GM12878 (cell line): ENCODE measurements around the gene CCN5. TPM values are rescaled to one million over a fixed set of nuclear protein-coding genes. Genes with fewer than 3 reads are reported as not detected.

Source experiments
- ATAC-seq: fragments of 200-7000 bp; cut with Tn5 transposase; 3 replicates; pipeline ENCODE4 v1.9.1; 2020; ENCODE audit warnings: mild to moderate bottlenecking, moderate library complexity
- BruUV-seq: library from RNA; stranded (reverse); fragments of 400-500 nt; replicated peaks from 2 replicates; lab custom pipeline; 2021; lab: Mats Ljungman, UMichigan
- CTCF ChIA-PET: fragments of 300-600 bp; sonication (Branson Sonifier 250); formaldehyde crosslinking; extraction: SDS; loops from one replicate; lab custom pipeline; 2021; ENCODE audit warnings: inconsistent platforms; lab: Yijun Ruan, JAX
- POLR2A ChIA-PET: fragments of 350-600 bp; formaldehyde crosslinking; extraction: SDS; loops from one replicate; lab custom pipeline; 2021; ENCODE audit warnings: inconsistent platforms; lab: Charles Lee
- RAD21 ChIA-PET: fragments of 300-600 bp; sonication (Branson Sonifier 250); formaldehyde crosslinking; loops from one replicate; lab custom pipeline; 2023; ENCODE audit warnings: antibody characterized with exemption; ENCODE audit not compliant: unreplicated experiment; lab: Charles Lee
- SMC1A ChIA-PET: fragments of 300-600 bp; sonication (Branson Sonifier 250); formaldehyde crosslinking; loops from one replicate; lab custom pipeline; 2023; ENCODE audit not compliant: unreplicated experiment, uncharacterized antibody; lab: Charles Lee
- DNase-seq: peaks from one replicate; pipeline ENCODE4 v3.0.0-alpha.2; 2011; ENCODE audit warnings: low read depth, low spot score
- FAIRE-seq: peaks from 3 replicates; lab custom pipeline; 2011; peaks lifted over from hg19 to GRCh38; lab: Jason Lieb, UNC
- H2AFZ ChIP-seq: 2 replicates; pipeline ENCODE4 v1.6.0; 2011; ENCODE audit warnings: low read depth, low read length, control low read depth; ENCODE audit not compliant: control insufficient read depth
- H3K27ac ChIP-seq: 2 replicates; pipeline ENCODE4 v1.5.1; 2011; ENCODE audit warnings: control low read depth; ENCODE audit not compliant: control insufficient read depth, insufficient read depth
- H3K27me3 ChIP-seq, 2 experiments: replicated peaks in 1 of 2; 2 replicates each; pipeline versions ENCODE4 v1.6.0 to v1.6.1; 2011; ENCODE audit warnings: low read length in 1 of 2; ENCODE audit not compliant: control insufficient read depth in 2 of 2, insufficient read depth in 2 of 2
- H3K36me3 ChIP-seq, 2 experiments: 2 replicates each; pipeline ENCODE4 v1.5.1; 2011; ENCODE audit warnings: low read length in 1 of 2; ENCODE audit not compliant: control insufficient read depth in 2 of 2, insufficient read depth in 2 of 2
- H3K4me1 ChIP-seq: 2 replicates; pipeline ENCODE4 v1.6.1; 2011; ENCODE audit warnings: mild to moderate bottlenecking, low read length, moderate library complexity, mixed read lengths; ENCODE audit not compliant: control insufficient read depth, insufficient read depth
- H3K4me2 ChIP-seq: 2 replicates; pipeline ENCODE4 v1.6.0; 2011; ENCODE audit warnings: control low read depth; ENCODE audit not compliant: control insufficient read depth, insufficient read depth
- H3K4me3 ChIP-seq: fragments of 200-600 bp; sonication (generic); 2 replicates; pipeline ENCODE4 v1.5.1; 2016
- H3K79me2 ChIP-seq: 2 replicates; pipeline ENCODE4 v1.6.0; 2011; ENCODE audit warnings: low read length; ENCODE audit not compliant: control insufficient read depth, insufficient read depth
- H3K9ac ChIP-seq: 2 replicates; pipeline ENCODE4 v1.8.0; 2011; ENCODE audit warnings: low read length, control low read depth, mixed read lengths; ENCODE audit not compliant: control insufficient read depth, insufficient read depth
- H3K9me3 ChIP-seq: replicated peaks from 3 replicates; pipeline ENCODE4 v1.5.1; 2011; ENCODE audit warnings: mild to moderate bottlenecking, low read length; ENCODE audit not compliant: control insufficient read depth, insufficient read depth
- H4K20me1 ChIP-seq: 2 replicates; pipeline ENCODE4 v1.6.0; 2011; ENCODE audit not compliant: control insufficient read depth, insufficient read depth
- CHD1 ChIP-seq: IDR thresholded peaks from 2 replicates; pipeline ENCODE4 v1.6.1; 2012; ENCODE audit warnings: low read depth, low read length, improper control_type of control experiment
- DPF2 ChIP-seq: fragments of 450-650 bp; IDR thresholded peaks from 2 replicates; pipeline ENCODE4 v1.6.1; 2017; ENCODE audit warnings: mild to moderate bottlenecking
- ETV6 ChIP-seq, 2 experiments: fragments of 450-650 bp in 1 of 2; IDR thresholded peaks in 1 of 2; conservative IDR thresholded peaks in 1 of 2; 2 replicates each; pipeline ENCODE4 v1.6.1; 2014; ENCODE audit warnings: antibody characterized with exemption in 1 of 2, borderline replicate concordance in 1 of 2, low read depth in 1 of 2, mild to moderate bottlenecking in 1 of 2, moderate library complexity in 1 of 2
- HCFC1 ChIP-seq: fragments of 150-350 bp; IDR thresholded peaks from 2 replicates; pipeline ENCODE4 v1.6.1; 2014; ENCODE audit warnings: low read length
- MXI1 ChIP-seq: fragments of 150-350 bp; IDR thresholded peaks from 2 replicates; pipeline ENCODE4 v1.6.1; 2011; ENCODE audit warnings: low read depth, mild to moderate bottlenecking, inconsistent platforms, low read length, improper control_type of control experiment
- NR2F1 ChIP-seq: fragments of 450-650 bp; conservative IDR thresholded peaks from 2 replicates; pipeline ENCODE4 v1.6.1; 2017; ENCODE audit warnings: mild to moderate bottlenecking
- SP1 ChIP-seq: IDR thresholded peaks from one replicate; pipeline ENCODE4 v1.6.1; 2011; ENCODE audit warnings: low read depth, low read length
- STAT1 ChIP-seq: fragments of 450-650 bp; conservative IDR thresholded peaks from 2 replicates; pipeline ENCODE4 v1.6.1; 2014; ENCODE audit warnings: antibody characterized with exemption, mild to moderate bottlenecking
- TAF1 ChIP-seq: IDR thresholded peaks from 2 replicates; pipeline ENCODE4 v1.6.1; 2011; ENCODE audit warnings: mild to moderate bottlenecking, low read depth, low read length, borderline replicate concordance
- ZZZ3 ChIP-seq: IDR thresholded peaks from 2 replicates; pipeline ENCODE4 v1.6.1; 2011; ENCODE audit warnings: low read depth; ENCODE audit not compliant: control insufficient read depth, insufficient read length
- WGBS: methylation state at CpG from one replicate; pipeline ENCODE4 v1.1.6; 2016; ENCODE audit warnings: low lambda C conversion rate; ENCODE audit not compliant: insufficient replicate concordance, insufficient coverage; ENCODE audit errors: missing lambda C conversion rate; 5-methylcytosine and 5-hydroxymethylcytosine counted together
- in situ Hi-C: fragments of 300-500 bp; cut with MboI; formaldehyde crosslinking; loops from 9 replicates; pipeline ENCODE4 v1.14.3; 2018; ENCODE audit warnings: mixed read lengths
- intact Hi-C: fragments of 100-400 bp; cut with micrococcal nuclease; formaldehyde crosslinking; loops from one replicate; pipeline ENCODE4 v1.14.2; 2022; ENCODE audit not compliant: unreplicated experiment
- polyA plus RNA-seq, 11 experiments: library from polyadenylated mRNA; depleted of rRNA in 4 of 11; unstranded in 6 of 11; stranded (reverse) in 5 of 11; fragments of >200 nt; fragmentation: Nextera tagmentation in 4 of 11; fragmentation: Illumina TruSeq in 1 of 11; extraction: Ambion mirVana in 4 of 11; extraction: Trizol in 1 of 11; gene quantifications; 1 replicate in 1 of 11; 2 replicates in 10 of 11; pipeline versions ENCODE4 v1.2.1 to v1.2.3, GENCODE V29; 2011 to 2016; ENCODE audit warnings: inconsistent platforms in 2 of 11, missing spikeins in 2 of 11, low read depth in 1 of 11
- total RNA-seq, 4 experiments: library from RNA; depleted of rRNA in 3 of 4; stranded (reverse); fragments of >200 nt in 3 of 4; fragmentation: Illumina TruSeq in 1 of 4; extraction: Trizol in 1 of 4; gene quantifications; 2 replicates each; pipeline versions ENCODE4 v1.2.1 to v1.2.3, GENCODE V29; 2013 to 2021
- TF ChIP-seq, protein P1 (sequence below): fragments of 450-650 bp; formaldehyde crosslinking; IDR thresholded peaks from 2 replicates; pipeline ENCODE4 v1.4.0; 2020; ENCODE audit warnings: mild to moderate bottlenecking, moderate library complexity
- TF ChIP-seq, protein P2 (sequence below), 3 experiments: IDR thresholded peaks in 2 of 3; conservative IDR thresholded peaks in 1 of 3; 2 replicates each; pipeline ENCODE4 v1.5.1; 2011; ENCODE audit warnings: low read depth in 3 of 3, low read length in 3 of 3, mild to moderate bottlenecking in 3 of 3, control low read depth in 2 of 3, moderate library complexity in 2 of 3, inconsistent platforms in 1 of 3, mixed read lengths in 1 of 3; ENCODE audit not compliant: control insufficient read depth in 2 of 3, insufficient read depth in 1 of 3; ENCODE audit errors: extremely low read depth in 1 of 3
- TF ChIP-seq, protein P3 (sequence below): IDR thresholded peaks from 2 replicates; pipeline ENCODE4 v1.6.1; 2011; ENCODE audit warnings: mild to moderate bottlenecking, low read depth, low read length, moderate library complexity; ENCODE audit not compliant: insufficient replicate concordance
- TF ChIP-seq, protein P4 (sequence below): fragments of 450-650 bp; IDR thresholded peaks from 2 replicates; pipeline ENCODE4 v1.6.1; 2017; ENCODE audit warnings: low read depth, mild to moderate bottlenecking, moderate library complexity

The CCN5 gene
- total and polyA plus RNA-seq, 10 of the 15 experiments (the other 5 are each of a cell fraction or from before 2014, with no cell fraction given), result 0.14 to 0.15 TPM; not detected in 8

DNA sequence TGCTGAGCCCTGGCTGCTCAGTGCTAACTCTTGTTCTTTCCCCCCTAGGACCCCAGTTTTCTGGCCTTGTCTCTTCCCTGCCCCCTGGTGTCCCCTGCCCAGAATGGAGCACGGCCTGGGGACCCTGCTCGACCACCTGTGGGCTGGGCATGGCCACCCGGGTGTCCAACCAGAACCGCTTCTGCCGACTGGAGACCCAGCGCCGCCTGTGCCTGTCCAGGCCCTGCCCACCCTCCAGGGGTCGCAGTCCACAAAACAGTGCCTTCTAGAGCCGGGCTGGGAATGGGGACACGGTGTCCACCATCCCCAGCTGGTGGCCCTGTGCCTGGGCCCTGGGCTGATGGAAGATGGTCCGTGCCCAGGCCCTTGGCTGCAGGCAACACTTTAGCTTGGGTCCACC, 11.9 kb downstream of the CCN5 start:
- CTCF ChIA-PET, result interaction anchor here (8.2 kb wide), 1 partner anchor 43 kb away, joined by 91 read pairs; no protein-coding TSS in a partner anchor
- DNase-seq (no peak), FAIRE-seq (no peak), ATAC-seq (no peak)
- H4K20me1 ChIP-seq, result no peaks in the 10 kb centered on the region
- H3K27ac ChIP-seq, result no peak overlapping the region
- no peak overlapping the region for H3K9ac ChIP-seq
- no peak for TF ChIP-seq NR2F1
- TF ChIP-seq STAT1, result no peak
- TF ChIP-seq, protein P1, sequence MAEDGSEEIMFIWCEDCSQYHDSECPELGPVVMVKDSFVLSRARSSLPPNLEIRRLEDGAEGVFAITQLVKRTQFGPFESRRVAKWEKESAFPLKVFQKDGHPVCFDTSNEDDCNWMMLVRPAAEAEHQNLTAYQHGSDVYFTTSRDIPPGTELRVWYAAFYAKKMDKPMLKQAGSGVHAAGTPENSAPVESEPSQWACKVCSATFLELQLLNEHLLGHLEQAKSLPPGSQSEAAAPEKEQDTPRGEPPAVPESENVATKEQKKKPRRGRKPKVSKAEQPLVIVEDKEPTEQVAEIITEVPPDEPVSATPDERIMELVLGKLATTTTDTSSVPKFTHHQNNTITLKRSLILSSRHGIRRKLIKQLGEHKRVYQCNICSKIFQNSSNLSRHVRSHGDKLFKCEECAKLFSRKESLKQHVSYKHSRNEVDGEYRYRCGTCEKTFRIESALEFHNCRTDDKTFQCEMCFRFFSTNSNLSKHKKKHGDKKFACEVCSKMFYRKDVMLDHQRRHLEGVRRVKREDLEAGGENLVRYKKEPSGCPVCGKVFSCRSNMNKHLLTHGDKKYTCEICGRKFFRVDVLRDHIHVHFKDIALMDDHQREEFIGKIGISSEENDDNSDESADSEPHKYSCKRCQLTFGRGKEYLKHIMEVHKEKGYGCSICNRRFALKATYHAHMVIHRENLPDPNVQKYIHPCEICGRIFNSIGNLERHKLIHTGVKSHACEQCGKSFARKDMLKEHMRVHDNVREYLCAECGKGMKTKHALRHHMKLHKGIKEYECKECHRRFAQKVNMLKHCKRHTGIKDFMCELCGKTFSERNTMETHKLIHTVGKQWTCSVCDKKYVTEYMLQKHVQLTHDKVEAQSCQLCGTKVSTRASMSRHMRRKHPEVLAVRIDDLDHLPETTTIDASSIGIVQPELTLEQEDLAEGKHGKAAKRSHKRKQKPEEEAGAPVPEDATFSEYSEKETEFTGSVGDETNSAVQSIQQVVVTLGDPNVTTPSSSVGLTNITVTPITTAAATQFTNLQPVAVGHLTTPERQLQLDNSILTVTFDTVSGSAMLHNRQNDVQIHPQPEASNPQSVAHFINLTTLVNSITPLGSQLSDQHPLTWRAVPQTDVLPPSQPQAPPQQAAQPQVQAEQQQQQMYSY (CRISPR knock-in tag), result no peak
- TF ChIP-seq DPF2, result no peak
- TF ChIP-seq, protein P2, sequence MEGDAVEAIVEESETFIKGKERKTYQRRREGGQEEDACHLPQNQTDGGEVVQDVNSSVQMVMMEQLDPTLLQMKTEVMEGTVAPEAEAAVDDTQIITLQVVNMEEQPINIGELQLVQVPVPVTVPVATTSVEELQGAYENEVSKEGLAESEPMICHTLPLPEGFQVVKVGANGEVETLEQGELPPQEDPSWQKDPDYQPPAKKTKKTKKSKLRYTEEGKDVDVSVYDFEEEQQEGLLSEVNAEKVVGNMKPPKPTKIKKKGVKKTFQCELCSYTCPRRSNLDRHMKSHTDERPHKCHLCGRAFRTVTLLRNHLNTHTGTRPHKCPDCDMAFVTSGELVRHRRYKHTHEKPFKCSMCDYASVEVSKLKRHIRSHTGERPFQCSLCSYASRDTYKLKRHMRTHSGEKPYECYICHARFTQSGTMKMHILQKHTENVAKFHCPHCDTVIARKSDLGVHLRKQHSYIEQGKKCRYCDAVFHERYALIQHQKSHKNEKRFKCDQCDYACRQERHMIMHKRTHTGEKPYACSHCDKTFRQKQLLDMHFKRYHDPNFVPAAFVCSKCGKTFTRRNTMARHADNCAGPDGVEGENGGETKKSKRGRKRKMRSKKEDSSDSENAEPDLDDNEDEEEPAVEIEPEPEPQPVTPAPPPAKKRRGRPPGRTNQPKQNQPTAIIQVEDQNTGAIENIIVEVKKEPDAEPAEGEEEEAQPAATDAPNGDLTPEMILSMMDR (IDR thresholded peaks at IDR 0.05 in 2 of 3, conservative IDR thresholded peaks at IDR 0.05 in 1 of 3; ENCODE audit: control insufficient read depth in 2 of 3, extremely low read depth in 1 of 3, insufficient read depth in 1 of 3, low read depth in 3 of 3, low read length in 3 of 3), result no peak
- TF ChIP-seq, protein P3, sequence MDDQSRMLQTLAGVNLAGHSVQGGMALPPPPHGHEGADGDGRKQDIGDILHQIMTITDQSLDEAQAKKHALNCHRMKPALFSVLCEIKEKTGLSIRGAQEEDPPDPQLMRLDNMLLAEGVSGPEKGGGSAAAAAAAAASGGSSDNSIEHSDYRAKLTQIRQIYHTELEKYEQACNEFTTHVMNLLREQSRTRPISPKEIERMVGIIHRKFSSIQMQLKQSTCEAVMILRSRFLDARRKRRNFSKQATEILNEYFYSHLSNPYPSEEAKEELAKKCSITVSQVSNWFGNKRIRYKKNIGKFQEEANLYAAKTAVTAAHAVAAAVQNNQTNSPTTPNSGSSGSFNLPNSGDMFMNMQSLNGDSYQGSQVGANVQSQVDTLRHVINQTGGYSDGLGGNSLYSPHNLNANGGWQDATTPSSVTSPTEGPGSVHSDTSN, result no peak
- TF ChIP-seq TAF1, result no peak
- TF ChIP-seq ETV6 (conservative IDR thresholded peaks at IDR 0.05 in 1 of 2, IDR thresholded peaks at IDR 0.05 in 1 of 2; ENCODE audit: borderline replicate concordance in 1 of 2, low read depth in 1 of 2), result no peak
- TF ChIP-seq HCFC1, result no peak
- TF ChIP-seq MXI1, result no peak
- no peak for TF ChIP-seq SP1
- TF ChIP-seq ZZZ3, result no peak
- TF ChIP-seq, protein P4, sequence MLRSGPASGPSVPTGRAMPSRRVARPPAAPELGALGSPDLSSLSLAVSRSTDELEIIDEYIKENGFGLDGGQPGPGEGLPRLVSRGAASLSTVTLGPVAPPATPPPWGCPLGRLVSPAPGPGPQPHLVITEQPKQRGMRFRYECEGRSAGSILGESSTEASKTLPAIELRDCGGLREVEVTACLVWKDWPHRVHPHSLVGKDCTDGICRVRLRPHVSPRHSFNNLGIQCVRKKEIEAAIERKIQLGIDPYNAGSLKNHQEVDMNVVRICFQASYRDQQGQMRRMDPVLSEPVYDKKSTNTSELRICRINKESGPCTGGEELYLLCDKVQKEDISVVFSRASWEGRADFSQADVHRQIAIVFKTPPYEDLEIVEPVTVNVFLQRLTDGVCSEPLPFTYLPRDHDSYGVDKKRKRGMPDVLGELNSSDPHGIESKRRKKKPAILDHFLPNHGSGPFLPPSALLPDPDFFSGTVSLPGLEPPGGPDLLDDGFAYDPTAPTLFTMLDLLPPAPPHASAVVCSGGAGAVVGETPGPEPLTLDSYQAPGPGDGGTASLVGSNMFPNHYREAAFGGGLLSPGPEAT, result no peak
- no peak for TF ChIP-seq CHD1
- in situ Hi-C loops (no loop called here), intact Hi-C loops (no loop called here)
- no peak overlapping the region for H3K4me2 ChIP-seq
- H3K4me3 ChIP-seq, result no peak overlapping the region
- H3K79me2 ChIP-seq, result no peaks in the 10 kb centered on the region
- no peaks in the 10 kb centered on the region; the same call in 2 of the 3 replicates for H3K9me3 ChIP-seq
- SMC1A ChIA-PET, result no interaction called here
- no peaks in the 10 kb centered on the region for H3K4me1 ChIP-seq
- no peaks in the 10 kb centered on the region for H3K36me3 ChIP-seq
- 41% methylated on average over 11 of the region's 11 CpGs for WGBS
- H2AFZ ChIP-seq, result no peak overlapping the region
- POLR2A ChIA-PET, result no interaction called here
- RAD21 ChIA-PET, result no interaction called here
- no peaks in the 10 kb centered on the region; a peak in 1 of 4 replicates for H3K27me3 ChIP-seq
- no TSS peak for BruUV-seq
